Heart right ventricle (tissue), 16 donors: ENCODE measurements around the gene SUGP2. TPM values are rescaled to one million over a fixed set of nuclear protein-coding genes. Genes with fewer than 3 reads are reported as not detected.

Source experiments
- ATAC-seq, 8 donors: fragments of 200-7000 bp; cut with Tn5 transposase; one replicate each; pipeline ENCODE4 v1.9.1; 2020; ENCODE audit warnings: mild to moderate bottlenecking in 8 of 8, moderate library complexity in 8 of 8, moderate number of reproducible peaks in 1 of 8
- DNase-seq, 2 donors: peaks; one replicate each; pipeline ENCODE4 v3.0.0-alpha.2; 2020
- H3K27ac ChIP-seq, 10 donors: fragments of 200-600 bp; sonication (generic) in 2 of 10; one replicate each; pipeline versions ENCODE4 v1.5.0 to v1.8.0; 2020 to 2022; ENCODE audit warnings: mild to moderate bottlenecking in 3 of 10
- H3K27me3 ChIP-seq, 7 donors: fragments of 200-600 bp; one replicate each; pipeline ENCODE4 v1.8.0; 2021 to 2022; ENCODE audit warnings: mild to moderate bottlenecking in 2 of 7
- H3K36me3 ChIP-seq, 9 donors: fragments of 200-600 bp; sonication (generic) in 1 of 9; one replicate each; pipeline versions ENCODE4 v1.5.0 to v1.8.0; 2020 to 2022; ENCODE audit warnings: mild to moderate bottlenecking in 2 of 9
- H3K4me1 ChIP-seq, 9 donors: fragments of 200-600 bp; sonication (generic) in 1 of 9; one replicate each; pipeline versions ENCODE4 v1.5.0 to v1.8.0; 2020 to 2022; ENCODE audit warnings: mild to moderate bottlenecking in 4 of 9
- H3K4me3 ChIP-seq, 10 donors: fragments of 200-600 bp; sonication (generic) in 2 of 10; one replicate each; pipeline versions ENCODE4 v1.5.0 to v1.8.0; 2020 to 2022; ENCODE audit warnings: mild to moderate bottlenecking in 7 of 10, moderate library complexity in 2 of 10
- H3K9me3 ChIP-seq, 11 donors: fragments of 200-600 bp in 10 of 11; sonication (generic) in 2 of 11; one replicate each; pipeline versions ENCODE4 v1.5.0 to v1.8.0; 2013 to 2022; ENCODE audit warnings: mild to moderate bottlenecking in 2 of 11, control low read depth in 1 of 11, moderate library complexity in 1 of 11
- CTCF ChIP-seq, 9 donors: fragments of 200-600 bp; sonication (generic) in 2 of 9; IDR thresholded peaks; one replicate each; pipeline versions ENCODE4 v1.5.0 to v1.8.0; 2021 to 2022; ENCODE audit warnings: antibody characterized with exemption in 9 of 9, mild to moderate bottlenecking in 5 of 9, moderate library complexity in 1 of 9
- WGBS, 2 donors: extraction: QIAGEN DNeasy Blood & Tissue Kit; methylation state at CpG; one replicate each; pipeline ENCODE4 v1.1.7; 2013; ENCODE audit warnings: inconsistent platforms in 1 of 2; 5-methylcytosine and 5-hydroxymethylcytosine counted together
- intact Hi-C, 10 donors: fragments of 100-400 bp; cut with DNase I; formaldehyde crosslinking; loops; one replicate each; pipeline versions ENCODE4 v1.11.1 to v1.14.2; 2022
- polyA plus RNA-seq, 2 donors: library from polyadenylated mRNA; stranded (reverse); fragments of 200-250 nt; gene quantifications; one replicate each; pipeline ENCODE4 v1.2.3, GENCODE V29; 2013
- total RNA-seq, 10 donors: library from RNA; stranded (reverse); fragmentation: NEBNext Ultra II Directional in 3 of 10; extraction: Animal tissue kit (Norgen Biotek cat#: 25700) in 3 of 10; gene quantifications; one replicate each; pipeline versions ENCODE4 v1.2.1 to v1.2.4, GENCODE V29; 2021 to 2023
- donor health status: Arrhythmogenic right ventricular cardiomyopathy.
- donor health status: ischemic (EF 13 %, LVEDD 7.1; RV severe dilation, severe dysfunction).
- donor health status: healthy with polysubstance abuse.
- donor health status: DM: no; HTN: yes; CAD: no.
- donor health status: DM: no; HTN: no; CAD: no.
- donor health status: ischemic (EF 25% LVEDD 6.9; RV normal size, moderate dysfunction).
- donor health status: ischemic (EF 25% LVEDD 5.7; RV mildly dilated, moderate dysfunction).
- donor health status: healthy.
- donor health status: DM: yes; HTN: yes; CAD: no.
- donor health status: Ischemic cardiomyopathy.
- donor health status: ischemic (EF 35%, LVEDD 5.7; RV mildly dilated, moderate dysfunction).
- donor health status: nonischemic (EF 11% LVEDD 7.7; RV severe dilation, severe dysfunction).
- donor health status: DM: yes; HTN: yes; CAD: no.
- donor health status: PGD.
- donor health status: ischemic (EF 29% LVEDD 5.4; RV normal size, mild dysfunction).
- donor health status: nonischemic (EF 23%, LVEDD 6.1; RV moderate dilation, normal function).

The SUGP2 gene
- total and polyA plus RNA-seq, 12 donors, result 27.2 to 85.2 (median 63.3) TPM

- ATAC-seq (no peak), DNase-seq (no peak)
- 4 to 5% methylated on average over 25 of the region's 25 CpGs for WGBS, 2 donors
- Histone ChIP-seq H3K27me3 (no peaks in the 10 kb centered on the region), H3K36me3 (no peaks in the 10 kb centered on the region), H3K27ac (peak overlapping the region in 8 of 10 donors; percentile 26 to 89 (median 62)), H3K9me3 (no peaks in the 10 kb centered on the region), H3K4me3 (peak overlapping the region; percentile 3 to 87 (median 78)), H3K4me1 (peaks cover 0 to 72% (median 55%) of the 10 kb centered on the region in 9 donors)
- intact Hi-C loops, result no loop called here
- no peak for TF ChIP-seq CTCF (IDR thresholded peaks at IDR 0.05)
Measured at GRCh38 chr19:19064811-19065745, 31.8 kb upstream of the SUGP2 start.

GRCh38 chr19:19064098-19064722 is 30.9 kb upstream of the SUGP2 start:
- WGBS, 2 donors, result 3 to 5% methylated on average over 21 to 29 of the region's 29 CpGs
- peak overlapping the region; percentile 61 to 87 (median 78) for H3K4me3 ChIP-seq
- H3K4me1 ChIP-seq, result peaks cover 0 to 67% (median 50%) of the 10 kb centered on the region in 9 donors
- ATAC-seq (peak in 1 of 8 donors; percentile 1), DNase-seq (peak in 1 of 2 donors; percentile 14)
- H3K36me3 ChIP-seq, result peaks cover 0 to 3% (median 0%) of the 10 kb centered on the region in 9 donors
- H3K27me3 ChIP-seq, result no peaks in the 10 kb centered on the region
- intact Hi-C loops, result no loop called here
- H3K27ac ChIP-seq, result peak overlapping the region in 9 of 10 donors; percentile 57 to 92 (median 81)
- no peaks in the 10 kb centered on the region for H3K9me3 ChIP-seq
- TF ChIP-seq CTCF (IDR thresholded peaks at IDR 0.05), result peak in 6 of 9 donors; percentile 6 to 39 (median 22)

GRCh38 chr19:19063183-19064097 is 30.1 kb upstream of the SUGP2 start, which contains the start of gene SLC25A42:
SLC25A42 (plus strand) TSS chr19:19063994; CDS start chr19:19096125, 32,131 bp downstream.
- Histone ChIP-seq H3K4me3 (peak within 1 kb of the TSS; percentile 61 to 87 (median 78)), H3K4me1 (peaks cover 0 to 59% (median 42%) of the 10 kb centered on the region in 9 donors), H3K9me3 (no peaks in the 10 kb centered on the region), H3K27me3 (no peaks in the 10 kb centered on the region), H3K36me3 (peaks cover 0 to 9% (median 0%) of the 10 kb centered on the region in 9 donors), H3K27ac (peak within 1 kb of the TSS; percentile 9 to 92 (median 84))
- no peak for TF ChIP-seq CTCF (IDR thresholded peaks at IDR 0.05)
- 1 to 3% methylated on average over 75 to 77 of the region's 77 CpGs for WGBS, 2 donors
- DNase-seq (peak; percentile 99 to 100), ATAC-seq (peak; percentile 93 to 97 (median 96))
- intact Hi-C loops, result loop anchor here in 3 of 10 donors (2.0 kb wide), 2 partner anchors 73 to 75 kb away; partner anchors contain the start of gene TMEM161A (in 2 of the 3)
